Upper lobe of left lung (tissue), 6 donors: ENCODE measurements around the gene GLT8D1. TPM values are rescaled to one million over a fixed set of nuclear protein-coding genes. Genes with fewer than 3 reads are reported as not detected.

Source experiments
- ATAC-seq, 2 donors: fragments of 200-7000 bp; cut with Tn5 transposase; one replicate each; pipeline ENCODE4 v1.9.1; 2022; ENCODE audit warnings: mild to moderate bottlenecking in 2 of 2, moderate library complexity in 2 of 2; ENCODE audit not compliant: low FRiP score in 2 of 2
- DNase-seq, 2 donors: peaks; one replicate each; pipeline ENCODE4 v3.0.0-alpha.2; 2019 to 2020
- H3K27ac ChIP-seq, 4 donors: fragments of 200-600 bp; sonication (generic); one replicate each; pipeline ENCODE4 v1.5.1; 2016 to 2019
- H3K27me3 ChIP-seq, 4 donors: fragments of 200-600 bp; sonication (generic); one replicate each; pipeline ENCODE4 v1.5.1; 2017 to 2019
- H3K36me3 ChIP-seq, 4 donors: fragments of 200-600 bp; sonication (generic); one replicate each; pipeline ENCODE4 v1.5.1; 2016 to 2019
- H3K4me1 ChIP-seq, 4 donors: fragments of 200-600 bp; sonication (generic); one replicate each; pipeline ENCODE4 v1.5.1; 2018 to 2019
- H3K4me3 ChIP-seq, 4 donors: fragments of 200-600 bp; sonication (generic); one replicate each; pipeline ENCODE4 v1.5.1; 2017 to 2019; ENCODE audit warnings: mild to moderate bottlenecking in 2 of 4, moderate library complexity in 1 of 4
- H3K9me3 ChIP-seq, 4 donors: fragments of 200-600 bp; sonication (generic); one replicate each; pipeline ENCODE4 v1.5.1; 2018 to 2019
- CTCF ChIP-seq, 6 experiments: fragments of 450-650 bp in 4 of 6; fragments of 200-600 bp in 2 of 6; sonication (generic) in 2 of 6; IDR thresholded peaks; one replicate each; pipeline ENCODE4 v1.5.1; 2016 to 2019; ENCODE audit warnings: antibody characterized with exemption in 6 of 6
- EP300 ChIP-seq, 4 donors: sonication (generic); formaldehyde crosslinking; IDR thresholded peaks; one replicate each; pipeline ENCODE4 v1.5.1; 2017; ENCODE audit warnings: antibody characterized with exemption in 4 of 4, control low read depth in 2 of 4
- POLR2A ChIP-seq, 4 donors: fragments of 450-650 bp; IDR thresholded peaks; one replicate each; pipeline ENCODE4 v1.5.1; 2016 to 2017; ENCODE audit warnings: antibody characterized with exemption in 4 of 4, mild to moderate bottlenecking in 2 of 4
- POLR2AphosphoS5 ChIP-seq, 2 donors: sonication (generic); formaldehyde crosslinking; IDR thresholded peaks; one replicate each; pipeline ENCODE4 v1.5.1; 2017; ENCODE audit warnings: antibody characterized with exemption in 2 of 2
- WGBS, 2 donors: methylation state at CpG; one replicate each; pipeline ENCODE4 v1.1.5; 2017 to 2018; 5-methylcytosine and 5-hydroxymethylcytosine counted together
- small RNA-seq, 4 donors: library from RNA; depleted of rRNA; stranded (forward); fragments of <200 nt; gene quantifications; one replicate each; pipeline ENCODE3, GENCODE V24; 2016
- total RNA-seq, 6 donors: library from RNA; depleted of rRNA in 4 of 6; stranded (reverse); fragments of >200 nt in 4 of 6; gene quantifications; one replicate each; pipeline versions ENCODE4 v1.1.0 to v1.2.1, GENCODE V29; 2016 to 2021
- donor health status: DM: no; HTN: no; CAD: no; lungs with moderate emphysema.
- donor health status: DM: no; HTN: yes; CAD: no; lungs with severe emphysema.

Gene GLT8D1
- total RNA-seq, 6 donors from 2014 or later: 29.3 to 70.2 (median 38.6) TPM

GRCh38 chr3:52651592-52651991, 54.0 kb downstream of the GLT8D1 start:
- DNase-seq (no peak), ATAC-seq (no peak)
- no peak overlapping the region for H3K27ac ChIP-seq
- peaks cover 32 to 95% (median 80%) of the 10 kb centered on the region in 4 donors for H3K36me3 ChIP-seq
- no peaks in the 10 kb centered on the region for H3K4me1 ChIP-seq
- H3K27me3 ChIP-seq: no peaks in the 10 kb centered on the region
- H3K4me3 ChIP-seq: no peak overlapping the region
- H3K9me3 ChIP-seq: no peaks in the 10 kb centered on the region
- TF ChIP-seq POLR2A (IDR thresholded peaks at IDR 0.05) (no peak), POLR2AphosphoS5 (IDR thresholded peaks at IDR 0.05) (no peak), CTCF (IDR thresholded peaks at IDR 0.05) (no peak), EP300 (IDR thresholded peaks at IDR 0.05) (no peak)

- no peak overlapping the region for H3K4me3 ChIP-seq
- DNase-seq (no peak), ATAC-seq (no peak)
- H3K36me3 ChIP-seq: peaks cover 26 to 94% (median 75%) of the 10 kb centered on the region in 4 donors
- no peak for TF ChIP-seq EP300 (IDR thresholded peaks at IDR 0.05)
- no peak for TF ChIP-seq POLR2A (IDR thresholded peaks at IDR 0.05)
- TF ChIP-seq POLR2AphosphoS5 (IDR thresholded peaks at IDR 0.05): no peak
- no peak for TF ChIP-seq CTCF (IDR thresholded peaks at IDR 0.05)
- no peaks in the 10 kb centered on the region for H3K27me3 ChIP-seq
- 90 to 96% methylated on average over 1 of the region's 1 CpG for WGBS, 2 donors
- no peaks in the 10 kb centered on the region for H3K4me1 ChIP-seq
- H3K27ac ChIP-seq: no peak overlapping the region
- H3K9me3 ChIP-seq: no peaks in the 10 kb centered on the region
Observed at GRCh38 chr3:52650439-52650838, 55.2 kb downstream of the GLT8D1 start.

GRCh38 chr3:52649461-52650210, 56.0 kb downstream of the GLT8D1 start:
- no peaks in the 10 kb centered on the region for H3K4me1 ChIP-seq
- no peak overlapping the region for H3K4me3 ChIP-seq
- no peak for TF ChIP-seq EP300 (IDR thresholded peaks at IDR 0.05)
- TF ChIP-seq POLR2AphosphoS5 (IDR thresholded peaks at IDR 0.05): no peak
- no peak for TF ChIP-seq POLR2A (IDR thresholded peaks at IDR 0.05)
- H3K27ac ChIP-seq: no peak overlapping the region
- H3K9me3 ChIP-seq: no peaks in the 10 kb centered on the region
- H3K36me3 ChIP-seq: peaks cover 22 to 94% (median 74%) of the 10 kb centered on the region in 4 donors
- no peak for ATAC-seq
- no peaks in the 10 kb centered on the region for H3K27me3 ChIP-seq
- WGBS, 2 donors: 94 to 95% methylated on average over 5 of the region's 5 CpGs
- DNase-seq: no peak

- 92 to 94% methylated on average over 6 of the region's 6 CpGs for WGBS, 2 donors
Observed at GRCh38 chr3:52645549-52645948, 60.0 kb downstream of the GLT8D1 start.

More at GRCh38 chr3:52645549-52645948, 60.0 kb downstream of the GLT8D1 start:
- no peak for DNase-seq
- Histone ChIP-seq H3K4me1 (no peaks in the 10 kb centered on the region), H3K27me3 (no peaks in the 10 kb centered on the region), H3K9me3 (no peaks in the 10 kb centered on the region), H3K27ac (no peak overlapping the region), H3K36me3 (peaks cover 25 to 92% (median 73%) of the 10 kb centered on the region in 4 donors), H3K4me3 (no peak overlapping the region)
- ATAC-seq: no peak
- TF ChIP-seq POLR2A (IDR thresholded peaks at IDR 0.05): no peak

Small RNAs within 50 kb of the gene (small RNA-seq; reads per million reads assigned to genes)
- gene AC006254.2: 0 reads per million in 4 donors
- gene RF00569: 4,718 to 8,104 (median 6,381) reads per million in 4 donors
- gene RF01183: 0 reads per million in 4 donors
- 0 to 0.11 (median 0) reads per million in 4 donors for gene SNORD19
- 0 reads per million in 4 donors for gene SNORD19B
- gene SNORD69: 2,076 to 2,620 (median 2,371) reads per million in 4 donors

Other genes starting within 250 kb of the GLT8D1 start
- 100 to 1,000 TPM in 4 of 6 donors, 10 to 100 TPM in 2; 42.9 to 259 (median 125) TPM for gene STAB1, start 210.5 kb downstream of the GLT8D1 start, total RNA-seq
- gene NT5DC2, start 171.9 kb downstream of the GLT8D1 start, total RNA-seq: 100 to 1,000 TPM in 1 of 6 donors, 10 to 100 TPM in 5; 27.3 to 113 (median 46.2) TPM
- gene UQCC5, start 169.2 kb downstream of the GLT8D1 start, total RNA-seq: 10 to 100 TPM in 2 of 6 donors, 1 to 10 TPM in 4; 2.0 to 43.0 (median 3.0) TPM
- gene PBRM1, start 19.9 kb downstream of the GLT8D1 start, total RNA-seq: 100 to 1,000 TPM in 1 of 6 donors, 10 to 100 TPM in 5; 60.9 to 151 (median 81.6) TPM
- gene GNL3, start 19.8 kb downstream of the GLT8D1 start, total RNA-seq: 10 to 100 TPM; 12.0 to 93.3 (median 44.1) TPM
- 10 to 100 TPM; 13.6 to 92.4 (median 77.6) TPM for gene SPCS1, start 315 bp upstream of the GLT8D1 start, total RNA-seq
- gene NEK4, start 65.1 kb upstream of the GLT8D1 start, total RNA-seq: 10 to 100 TPM; 17.8 to 28.6 (median 24.2) TPM
- under 1 TPM in 2 of 6 donors, not detected in 4; 0.40 to 0.54 TPM for gene ITIH1, start 71.8 kb upstream of the GLT8D1 start, total RNA-seq
- gene ITIH3, start 89.0 kb upstream of the GLT8D1 start, total RNA-seq: 10 to 100 TPM in 2 of 6 donors, 1 to 10 TPM in 4; 2.1 to 13.5 (median 7.0) TPM
- gene ITIH4, start 124.9 kb upstream of the GLT8D1 start, total RNA-seq: 100 to 1,000 TPM in 1 of 6 donors, 10 to 100 TPM in 4, 1 to 10 TPM in 1; 9.9 to 102 (median 21.8) TPM
- gene MUSTN1, start 129.2 kb upstream of the GLT8D1 start, total RNA-seq: 10 to 100 TPM in 2 of 6 donors, 1 to 10 TPM in 4; 1.2 to 62.9 (median 6.5) TPM
- gene STIMATE, start 191.8 kb upstream of the GLT8D1 start, total RNA-seq: 10 to 100 TPM; 39.7 to 87.0 (median 44.9) TPM